ENCODE results near the gene GREM1. TPM values are rescaled to one million over a fixed set of nuclear protein-coding genes. Genes with fewer than 3 reads are reported as not detected.

The GREM1 gene
- total and polyA plus RNA-seq, 2 of the 8 experiments (the other 6 are each of a cell fraction or from before 2014, with no cell fraction given) = 0.12 to 1.1 TPM

- Histone ChIP-seq H3K4me1 (replicated peaks in 1 of 4; ENCODE audit: control insufficient read depth in 3 of 4, insufficient read depth in 4 of 4, low read length in 3 of 4) (no peaks in the 10 kb centered on the region; a peak in 1 of 7 replicates), H2BK15ac (ENCODE audit: low read length) (no peak overlapping the region), H3K79me2 (ENCODE audit: control insufficient read depth in 1 of 2, insufficient read depth in 2 of 2, low read length in 2 of 2) (no peaks in the 10 kb centered on the region), H4K8ac (ENCODE audit: extremely low read depth, insufficient read depth, low read length) (no peak overlapping the region), H2BK5ac (ENCODE audit: low read depth, low read length) (no peak overlapping the region), H3K36me3 (ENCODE audit: control insufficient read depth in 2 of 4, insufficient read depth in 4 of 4, low read length in 3 of 4) (no peaks in the 10 kb centered on the region), H4K5ac (ENCODE audit: insufficient read length, low read depth, low read length) (no peak overlapping the region), H3K14ac (ENCODE audit: insufficient read length) (no peak overlapping the region), H3K27ac (ENCODE audit: low read depth, low read length) (no peak overlapping the region), H3K23ac (ENCODE audit: insufficient read length) (no peak overlapping the region), H3K9ac (replicated peaks in 1 of 4; ENCODE audit: extremely low read depth in 1 of 4, low read depth in 3 of 4, low read length in 3 of 4) (no peak overlapping the region), H3K23me2 (ENCODE audit: low read depth, low read length) (no peaks in the 10 kb centered on the region), H4K91ac (replicated peaks; ENCODE audit: insufficient read length, low read length) (no peak overlapping the region), H3K79me1 (ENCODE audit: low read depth, low read length) (no peaks in the 10 kb centered on the region), H3K18ac (ENCODE audit: extremely low read depth, low read length) (no peak overlapping the region), H2BK20ac (ENCODE audit: low read length) (no peak overlapping the region), H3K4me2 (ENCODE audit: insufficient read depth in 1 of 2, low read depth in 2 of 2, low read length in 2 of 2) (no peak overlapping the region), H3K4ac (replicated peaks; ENCODE audit: insufficient read length, low read depth, low read length) (no peak overlapping the region), H3K9me3 (ENCODE audit: insufficient read depth in 2 of 2, low read depth in 1 of 2, low read length in 1 of 2) (no peaks in the 10 kb centered on the region), H2AK5ac (ENCODE audit: low read depth, low read length) (no peak overlapping the region), H3K56ac (replicated peaks; ENCODE audit: insufficient read length, low read depth, low read length) (no peak overlapping the region), H2BK12ac (ENCODE audit: low read depth, low read length) (no peak overlapping the region), H3K4me3 (ENCODE audit: extremely low read depth in 1 of 4, insufficient read depth in 2 of 4, low read depth in 3 of 4, low read length in 4 of 4) (no peak overlapping the region), H3K27me3 (replicated peaks in 1 of 4; ENCODE audit: control insufficient read depth in 3 of 4, extremely low read depth in 1 of 4, insufficient read depth in 3 of 4, low read length in 3 of 4) (no peaks in the 10 kb centered on the region), H4K20me1 (replicated peaks in 1 of 2; ENCODE audit: control insufficient read depth in 1 of 2, insufficient read depth in 2 of 2, low read length in 2 of 2) (no peaks in the 10 kb centered on the region), H2AFZ (ENCODE audit: low read length) (no peak overlapping the region), H2BK120ac (replicated peaks; ENCODE audit: low read depth, low read length) (no peak overlapping the region)
- ChIA-PET POLR2A (ENCODE audit: partially characterized antibody) (no interaction called here), CTCF (ENCODE audit: partially characterized antibody) (interaction anchor here (0.8 to 2.0 kb wide), 5 partner anchors 9 to 33 kb away, joined by 3 to 6 read pairs (median 4); no protein-coding TSS in a partner anchor)
- 98% methylated on average over 2 of the region's 2 CpGs; no CpG with 5 or more reads in 1 of the 2 experiments for WGBS, 2 experiments (ENCODE audit: extremely low coverage in 1 of 2, insufficient coverage in 1 of 2, insufficient read length in 1 of 2, insufficient replicate concordance in 2 of 2, low coverage in 1 of 2, low lambda C conversion rate in 2 of 2, missing lambda C conversion rate in 1 of 2)
- DNase-seq (ENCODE audit: low read depth in 1 of 2, low spot score in 2 of 2) = no peak
- FAIRE-seq = no peak
- no peak for TF ChIP-seq NANOG (IDR thresholded peaks at IDR 0.05; ENCODE audit: insufficient read depth, low read depth, low read length, poor library complexity, severe bottlenecking)
- TF ChIP-seq SAP30 (IDR thresholded peaks at IDR 0.05; ENCODE audit: insufficient read depth, insufficient replicate concordance, low read length) = no peak
- no peak for TF ChIP-seq KDM1A (IDR thresholded peaks at IDR 0.05; ENCODE audit: borderline replicate concordance, low read length)
- no peak for TF ChIP-seq SIX5 (IDR thresholded peaks at IDR 0.05; ENCODE audit: low read depth, low read length)
- no peak for TF ChIP-seq RAD21 (IDR thresholded peaks at IDR 0.05 in 1 of 2, conservative IDR thresholded peaks at IDR 0.05 in 1 of 2; ENCODE audit: low read depth in 2 of 2, low read length in 2 of 2)
- TF ChIP-seq POLR2AphosphoS5 (IDR thresholded peaks at IDR 0.05; ENCODE audit: low read depth, low read length) = no peak
- no peak for TF ChIP-seq GTF2F1 (IDR thresholded peaks at IDR 0.05; ENCODE audit: borderline replicate concordance, low read depth, low read length)
- TF ChIP-seq EP300 (IDR thresholded peaks at IDR 0.05; ENCODE audit: borderline replicate concordance in 1 of 2, low read depth in 2 of 2, low read length in 2 of 2) = no peak
- TF ChIP-seq ATF2 (IDR thresholded peaks at IDR 0.05; ENCODE audit: low read length) = no peak
- no peak for TF ChIP-seq ZNF274 (IDR thresholded peaks at IDR 0.05; ENCODE audit: borderline replicate concordance, extremely low read depth, low read length)
Observed at GRCh38 chr15:32682977-32683630, 34.7 kb upstream of the GREM1 start.

Measured in H1 (cell line).